Right lobe of liver (tissue), 4 donors: ENCODE measurements around the gene TLE6.

Experiments used
- POLR2A ChIP-seq: fragments of 450-650 bp; IDR thresholded peaks from one replicate; pipeline ENCODE4 v1.6.1; 2017; ENCODE audit warnings: antibody characterized with exemption, mild to moderate bottlenecking
- TF ChIP-seq, protein P1 (sequence below), 4 donors: fragments of 200-600 bp in 3 of 4; fragments of 450-650 bp in 1 of 4; IDR thresholded peaks; one replicate each; pipeline versions ENCODE4 v1.5.1 to v1.8.0; 2016 to 2022; ENCODE audit warnings: antibody characterized with exemption in 4 of 4, mild to moderate bottlenecking in 2 of 4
- donor health status: DM: no; HTN: no; CAD: no.
- donor health status: DM: no; HTN: no; CAD: no.
- donor health status: DM: no; HTN: yes; CAD: no.

DNA sequence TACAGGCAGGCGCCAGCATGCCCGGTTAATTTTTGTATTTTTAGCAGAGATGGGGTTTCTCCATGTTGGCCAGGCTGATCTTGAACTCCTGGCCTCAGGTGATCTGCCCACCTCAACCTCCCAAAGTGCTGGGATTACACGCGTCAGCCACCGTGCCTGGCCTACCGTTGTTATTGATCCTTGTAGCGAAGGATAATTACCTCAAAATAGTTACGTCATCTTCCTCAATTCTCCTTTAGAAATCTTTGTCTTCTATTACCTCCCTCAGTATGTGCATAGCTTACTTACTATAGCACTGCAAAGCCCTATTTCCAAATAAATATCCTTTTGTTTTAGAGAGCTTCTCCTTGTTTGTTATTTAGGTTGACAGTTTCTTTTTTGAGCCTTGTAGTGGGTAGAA is 9.4 kb upstream of the TLE6 start:
- TF ChIP-seq, protein P1, sequence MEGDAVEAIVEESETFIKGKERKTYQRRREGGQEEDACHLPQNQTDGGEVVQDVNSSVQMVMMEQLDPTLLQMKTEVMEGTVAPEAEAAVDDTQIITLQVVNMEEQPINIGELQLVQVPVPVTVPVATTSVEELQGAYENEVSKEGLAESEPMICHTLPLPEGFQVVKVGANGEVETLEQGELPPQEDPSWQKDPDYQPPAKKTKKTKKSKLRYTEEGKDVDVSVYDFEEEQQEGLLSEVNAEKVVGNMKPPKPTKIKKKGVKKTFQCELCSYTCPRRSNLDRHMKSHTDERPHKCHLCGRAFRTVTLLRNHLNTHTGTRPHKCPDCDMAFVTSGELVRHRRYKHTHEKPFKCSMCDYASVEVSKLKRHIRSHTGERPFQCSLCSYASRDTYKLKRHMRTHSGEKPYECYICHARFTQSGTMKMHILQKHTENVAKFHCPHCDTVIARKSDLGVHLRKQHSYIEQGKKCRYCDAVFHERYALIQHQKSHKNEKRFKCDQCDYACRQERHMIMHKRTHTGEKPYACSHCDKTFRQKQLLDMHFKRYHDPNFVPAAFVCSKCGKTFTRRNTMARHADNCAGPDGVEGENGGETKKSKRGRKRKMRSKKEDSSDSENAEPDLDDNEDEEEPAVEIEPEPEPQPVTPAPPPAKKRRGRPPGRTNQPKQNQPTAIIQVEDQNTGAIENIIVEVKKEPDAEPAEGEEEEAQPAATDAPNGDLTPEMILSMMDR (IDR thresholded peaks at IDR 0.05): no peak
- TF ChIP-seq POLR2A: no peak
